K562 (cell line): ENCODE data around the gene KLF13. TPM values are rescaled to one million over a fixed set of nuclear protein-coding genes. Genes with fewer than 3 reads are reported as not detected.

Experiments
- ATAC-seq: fragments of 200-7000 bp; cut with Tn5 transposase; 3 replicates; pipeline ENCODE4 v1.9.1; 2020; ENCODE audit warnings: moderate library complexity
- BruUV-seq: library from RNA; stranded (reverse); fragments of 400-500 nt; replicated peaks from 2 replicates; lab custom pipeline; 2021; lab: Mats Ljungman, UMichigan
- CTCF ChIA-PET: fragments of 300-600 bp; formaldehyde crosslinking; extraction: SDS; loops from one replicate; lab custom pipeline; 2021; ENCODE audit warnings: low intra/inter-chr PET ratio; lab: Yijun Ruan, JAX
- POLR2A ChIA-PET: fragments of 300-600, 350-650 bp; sonication (Branson Sonifier 250); formaldehyde crosslinking; extraction: SDS; loops from one replicate; lab custom pipeline; 2021; ENCODE audit warnings: antibody characterized with exemption, inconsistent platforms; lab: Yijun Ruan, JAX
- DNase-seq, 4 experiments: peaks; one replicate each; pipeline versions ENCODE4 v3.0.0 to v3.0.0-alpha.2; 2011 to 2018; ENCODE audit warnings: low spot score in 3 of 4, mixed read lengths in 3 of 4; ENCODE audit errors: extremely low read depth in 1 of 4
- FAIRE-seq: peaks from 2 replicates; lab custom pipeline; 2011; peaks lifted over from hg19 to GRCh38; lab: Jason Lieb, UNC
- H2AFZ ChIP-seq: 2 replicates; pipeline ENCODE4 v1.6.0; 2011; ENCODE audit warnings: low read depth, low read length, control low read depth, inconsistent platforms
- H3K27ac ChIP-seq: fragments of 200-600 bp; 3 replicates; pipeline ENCODE4 v1.8.0; 2011; ENCODE audit warnings: low read depth, mild to moderate bottlenecking, control low read depth, inconsistent platforms, low read length, moderate library complexity, mixed read lengths; ENCODE audit errors: extremely low read depth
- H3K27me3 ChIP-seq, 2 experiments: fragments of 300-600 bp in 1 of 2; 2 replicates in 1 of 2; 3 replicates in 1 of 2; pipeline versions ENCODE4 v1.6.0 to v1.8.0; 2011; ENCODE audit warnings: inconsistent platforms in 2 of 2, low read length in 2 of 2, mild to moderate bottlenecking in 1 of 2, mixed read lengths in 1 of 2, moderate library complexity in 1 of 2; ENCODE audit not compliant: control insufficient read depth in 2 of 2, insufficient read depth in 2 of 2
- H3K36me3 ChIP-seq: fragments of 300-600 bp; 3 replicates; pipeline ENCODE4 v1.8.0; 2011; ENCODE audit warnings: mild to moderate bottlenecking, low read length, inconsistent platforms; ENCODE audit not compliant: control insufficient read depth, insufficient read depth
- H3K4me1 ChIP-seq, 2 experiments: fragments of 200-600 bp in 1 of 2; replicated peaks in 1 of 2; 2 replicates in 1 of 2; 3 replicates in 1 of 2; pipeline versions ENCODE4 v1.5.1 to v1.8.0; 2011; ENCODE audit warnings: inconsistent platforms in 2 of 2, low read length in 2 of 2, mild to moderate bottlenecking in 1 of 2, mixed read lengths in 1 of 2, moderate library complexity in 1 of 2; ENCODE audit not compliant: control insufficient read depth in 2 of 2, insufficient read depth in 2 of 2
- H3K4me2 ChIP-seq: 2 replicates; pipeline ENCODE4 v1.6.1; 2011; ENCODE audit warnings: low read length, control low read depth, inconsistent platforms, mixed read lengths; ENCODE audit not compliant: insufficient read depth
- H3K4me3 ChIP-seq: fragments of 200-600 bp; sonication (generic), shearing (Covaris generic); 2 replicates; pipeline ENCODE4 v1.5.1; 2016; ENCODE audit warnings: control low read depth, inconsistent platforms
- H3K79me2 ChIP-seq: fragments of 200-600 bp; 3 replicates; pipeline ENCODE4 v1.8.0; 2011; ENCODE audit warnings: low read length, inconsistent platforms; ENCODE audit not compliant: control insufficient read depth, insufficient read depth
- H3K9ac ChIP-seq, 2 experiments: 2 replicates each; pipeline versions ENCODE4 v1.6.0 to v1.6.1; 2011; ENCODE audit warnings: low read depth in 2 of 2, low read length in 2 of 2, control low read depth in 1 of 2, inconsistent platforms in 1 of 2, mild to moderate bottlenecking in 1 of 2, mixed read lengths in 1 of 2; ENCODE audit not compliant: insufficient read depth in 1 of 2
- H3K9me1 ChIP-seq: one replicate; pipeline ENCODE4 v1.6.0; 2011; ENCODE audit warnings: inconsistent platforms, mild to moderate bottlenecking, low read length, moderate library complexity; ENCODE audit not compliant: control insufficient read depth, insufficient read depth
- H3K9me3 ChIP-seq: replicated peaks from 2 replicates; pipeline ENCODE4 v1.5.1; 2011; ENCODE audit warnings: low read depth, low read length, inconsistent platforms; ENCODE audit not compliant: control insufficient read depth, insufficient read depth
- H4K20me1 ChIP-seq: replicated peaks from 2 replicates; pipeline ENCODE4 v1.6.1; 2011; ENCODE audit warnings: low read length, inconsistent platforms, mixed read lengths; ENCODE audit not compliant: control insufficient read depth, insufficient read depth
- CTBP1 ChIP-seq: fragments of 450-650 bp; IDR thresholded peaks from 2 replicates; pipeline ENCODE4 v1.6.1; 2016; ENCODE audit warnings: borderline replicate concordance
- CTCFL ChIP-seq: IDR thresholded peaks from 2 replicates; pipeline ENCODE4 v1.6.1; 2011; ENCODE audit warnings: borderline replicate concordance, low read depth, mild to moderate bottlenecking, moderate library complexity, low read length; ENCODE audit not compliant: insufficient read depth, poor library complexity, severe bottlenecking
- ERF ChIP-seq: fragments of 450-650 bp; formaldehyde crosslinking; IDR thresholded peaks from 2 replicates; pipeline ENCODE4 v1.4.0; 2020; ENCODE audit warnings: mild to moderate bottlenecking, mixed read lengths
- FOXA3 ChIP-seq, 2 experiments: fragments of 450-650 bp in 1 of 2; sonication (generic) in 1 of 2; formaldehyde crosslinking; IDR thresholded peaks in 1 of 2; conservative IDR thresholded peaks in 1 of 2; 2 replicates each; pipeline versions ENCODE4 v1.4.0 to v1.8.0; 2020 to 2022; ENCODE audit warnings: mild to moderate bottlenecking in 2 of 2, missing genetic modification reagents in 1 of 2
- PRDM10 ChIP-seq: fragments of 450-650 bp; IDR thresholded peaks from 2 replicates; pipeline ENCODE4 v1.6.1; 2018; ENCODE audit not compliant: partially characterized antibody
- SMARCE1 ChIP-seq: fragments of 450-650 bp; IDR thresholded peaks from 2 replicates; pipeline ENCODE4 v1.7.1; 2016; ENCODE audit warnings: mild to moderate bottlenecking
- TSHZ1 ChIP-seq: fragments of 250-450 bp; sonication (Bioruptor Pico); IDR thresholded peaks from 2 replicates; pipeline ENCODE4 v1.4.0; 2020; ENCODE audit warnings: mild to moderate bottlenecking, moderate library complexity
- ZC3H11A ChIP-seq: IDR thresholded peaks from 2 replicates; pipeline ENCODE4 v1.6.1; 2012; ENCODE audit warnings: low read depth, low read length, improper control_type of control experiment
- ZKSCAN3 ChIP-seq: fragments of 250-450 bp; sonication (Bioruptor Pico); IDR thresholded peaks from 2 replicates; pipeline ENCODE4 v1.4.0; 2020
- ZNF778 ChIP-seq: fragments of 450-650 bp; formaldehyde crosslinking; IDR thresholded peaks from 2 replicates; pipeline ENCODE4 v1.4.0; 2020; ENCODE audit warnings: mild to moderate bottlenecking, moderate library complexity
- ZNF785 ChIP-seq: fragments of 250-450 bp; sonication (Bioruptor Pico); IDR thresholded peaks from 2 replicates; pipeline ENCODE4 v1.4.0; 2020; ENCODE audit warnings: mild to moderate bottlenecking
- WGBS: fragments of 100-300 bp; shearing (Covaris generic); methylation state at CpG from one replicate; pipeline ENCODE4 v1.1.6; 2016; ENCODE audit warnings: low coverage, mixed read lengths; ENCODE audit not compliant: insufficient coverage; ENCODE audit errors: missing lambda C conversion rate; 5-methylcytosine and 5-hydroxymethylcytosine counted together
- in situ Hi-C: fragments of 300-500 bp; cut with MboI; formaldehyde crosslinking; loops from 4 replicates; pipeline ENCODE4 v1.15.0; 2018; ENCODE audit warnings: inconsistent platforms, mixed read lengths
- intact Hi-C: fragments of 100-400 bp; cut with micrococcal nuclease; formaldehyde crosslinking; loops from 2 replicates; pipeline ENCODE4 v1.14.2; 2022
- polyA plus RNA-seq, 8 experiments: library from polyadenylated mRNA; depleted of rRNA in 4 of 8; stranded (reverse) in 5 of 8; unstranded in 3 of 8; fragments of >200 nt; fragmentation: Nextera tagmentation in 2 of 8; fragmentation: Illumina TruSeq in 1 of 8; extraction: Ambion mirVana in 2 of 8; extraction: Trizol in 1 of 8; gene quantifications; 2 replicates each; pipeline versions ENCODE4 v1.2.1 to v1.2.3, GENCODE V29; 2011 to 2014; ENCODE audit warnings: inconsistent platforms in 1 of 8, missing spikeins in 1 of 8
- total RNA-seq, 7 experiments: library from RNA; depleted of rRNA in 6 of 7; stranded (reverse); fragments of >200 nt in 6 of 7; fragmentation: Illumina TruSeq in 2 of 7; extraction: Trizol in 2 of 7; gene quantifications; 2 replicates each; pipeline versions ENCODE4 v1.2.1 to v1.2.3, GENCODE V29; 2011 to 2021; ENCODE audit warnings: low replicate concordance in 1 of 7

KLF13 gene
- total and polyA plus RNA-seq, 9 of the 15 experiments (the other 6 are each of a cell fraction or from before 2014, with no cell fraction given): 1.8 to 10.5 (median 4.8) TPM

- Histone ChIP-seq H3K9me3 (peaks cover 6% of the 10 kb centered on the region), H3K9ac (peak overlapping the region in 1 of 2 experiments; percentile 37; a peak in 2 of 4 replicates), H4K20me1 (no peaks in the 10 kb centered on the region), H3K79me2 (peaks cover 7% of the 10 kb centered on the region; the same call in 1 of the 3 replicates), H3K4me1 (peaks cover 37 to 42% of the 10 kb centered on the region in 2 experiments), H3K27me3 (no peaks in the 10 kb centered on the region), H3K9me1 (no peaks in the 10 kb centered on the region), H2AFZ (peak overlapping the region; percentile 69), H3K27ac (no peak overlapping the region), H3K4me2 (peak overlapping the region; percentile 6; the same call in 1 of the 2 replicates), H3K4me3 (no peak overlapping the region; the same call in 1 of the 2 replicates), H3K36me3 (no peaks in the 10 kb centered on the region)
- ATAC-seq (no peak; the same call in 2 of the 3 replicates), DNase-seq (peak in 1 of 4 experiments; percentile 20), FAIRE-seq (no peak)
- ChIA-PET CTCF (no interaction called here), POLR2A (interaction anchor here (0.6 to 3.2 kb wide), 4 partner anchors 14 to 740 kb away, joined by 3 to 12 read pairs (median 3); partner anchors contain the start of gene ARHGAP11B)
- WGBS: 34% methylated on average over 5 of the region's 7 CpGs
- intact Hi-C loops: loop anchor here (5.0 kb wide), 1 partner anchor 39 kb away; the partner anchor contains the start of gene KLF13
- in situ Hi-C loops: no loop called here
- no TSS peak for BruUV-seq
- TF ChIP-seq ZNF778 (CRISPR knock-in tag) (no peak), CTCFL (no peak), ZKSCAN3 (CRISPR knock-in tag) (no peak), FOXA3 (CRISPR knock-in tag; conservative IDR thresholded peaks at IDR 0.05 in 1 of 2, IDR thresholded peaks at IDR 0.05 in 1 of 2) (no peak), ERF (CRISPR knock-in tag) (no peak), ZC3H11A (no peak), SMARCE1 (no peak), ZNF785 (CRISPR knock-in tag) (no peak), CTBP1 (no peak), TSHZ1 (CRISPR knock-in tag) (no peak), PRDM10 (no peak)
These were observed 39.6 kb downstream of the KLF13 start for GRCh38 chr15:31366169-31366734.
